Activated B cell treated with CpG ODN at 0.5 μM for 24 hours (primary cell): ENCODE data around the gene PHC1. TPM values are rescaled to one million over a fixed set of nuclear protein-coding genes. Genes with fewer than 3 reads are reported as not detected.
A peak's percentile ranks its signal among the peaks of the same experiment; 100 is the strongest.
"Not testable (repeated sequence)": the region's sequence is repeated elsewhere in the genome, so short reads cannot be mapped to it uniquely, and the experiment has no call there.

Experiments
- ATAC-seq: fragments of 200-7000 bp; cut with Tn5 transposase; one replicate; pipeline ENCODE4 v1.10.0; 2021; ENCODE audit warnings: low read depth, mild to moderate bottlenecking, moderate library complexity
- CTCF ChIA-PET: fragments of 350-600 bp; sonication (Branson Sonifier 250); formaldehyde crosslinking; loops from one replicate; lab custom pipeline; 2021; ENCODE audit warnings: antibody characterized with exemption; lab: Charles Lee
- POLR2A ChIA-PET: fragments of 350-600 bp; sonication (Branson Sonifier 250); formaldehyde crosslinking; loops from one replicate; lab custom pipeline; 2021; ENCODE audit warnings: antibody characterized with exemption; lab: Charles Lee
- DNase-seq: peaks from one replicate; pipeline ENCODE4 v3.0.0; 2022
- H3K27ac Mint-ChIP-seq: one replicate; pipeline ENCODE4 v1.8.0; 2020; ENCODE audit warnings: mixed read lengths
- H3K27me3 Mint-ChIP-seq: one replicate; pipeline ENCODE4 v1.8.0; 2021; ENCODE audit warnings: mixed read lengths
- H3K36me3 Mint-ChIP-seq: one replicate; pipeline ENCODE4 v1.8.0; 2021; ENCODE audit warnings: low read depth, mixed read lengths
- H3K4me1 Mint-ChIP-seq: one replicate; pipeline ENCODE4 v1.8.0; 2021; ENCODE audit warnings: mixed read lengths
- H3K4me3 Mint-ChIP-seq: one replicate; pipeline ENCODE4 v1.8.0; 2020; ENCODE audit warnings: mild to moderate bottlenecking, mixed read lengths
- H3K9me3 Mint-ChIP-seq: one replicate; pipeline ENCODE4 v1.8.0; 2020; ENCODE audit warnings: mixed read lengths
- CTCF ChIP-seq: fragments of 200-600 bp; IDR thresholded peaks from one replicate; pipeline ENCODE4 v1.8.0; 2022; ENCODE audit warnings: antibody characterized with exemption, mild to moderate bottlenecking
- intact Hi-C: fragments of 100-400 bp; cut with micrococcal nuclease; formaldehyde crosslinking; loops from one replicate; pipeline ENCODE4 v1.15.1; 2024
- total RNA-seq: library from RNA; stranded (reverse); gene quantifications from 2 replicates; pipeline ENCODE4 v1.2.3, GENCODE V29; 2022

Gene PHC1
- total RNA-seq, result 45.8 and 46.0 TPM in 2 replicates

DNA sequence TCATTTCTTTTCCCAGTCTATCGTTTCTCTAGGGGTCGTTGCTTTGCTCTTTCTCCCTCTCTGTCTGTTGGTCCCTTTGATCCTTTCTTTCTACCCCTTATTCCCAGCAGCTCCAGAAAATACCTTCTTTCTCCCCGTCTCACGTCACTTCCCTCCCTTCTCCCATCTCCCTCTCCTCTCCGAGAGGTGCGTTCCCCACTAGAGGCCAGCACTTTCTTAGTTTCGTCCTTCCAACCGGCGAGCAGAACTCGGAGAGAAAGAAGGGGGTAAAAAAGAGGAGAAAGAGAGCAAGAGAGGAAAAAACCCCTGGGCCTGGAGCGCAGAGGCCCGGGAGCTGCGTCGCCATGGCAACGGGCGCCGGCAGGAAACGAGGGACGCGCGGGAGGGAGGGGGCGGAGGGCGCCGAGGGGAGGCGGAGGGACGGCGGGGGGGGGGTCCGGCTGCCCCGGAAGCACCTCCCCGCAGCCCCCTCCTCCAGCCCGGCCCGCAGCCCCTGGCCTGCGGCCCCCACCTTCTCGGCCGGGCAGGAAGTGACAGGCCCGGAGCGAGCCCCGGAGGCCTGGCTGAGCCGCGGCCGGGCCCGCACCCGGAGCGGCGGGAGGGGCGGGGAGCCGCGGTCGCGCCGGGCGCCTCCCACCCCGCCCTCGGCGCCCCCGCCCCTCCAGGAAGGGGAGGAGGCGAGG lies at the start of gene PHC1:
Gene PHC1 (plus strand): TSS at position 477 of the 683 bp plus-strand sequence. CDS start 3,169 bp downstream, outside the sequence.
- intact Hi-C loops, result loop anchor here (1.0 to 2.0 kb wide), 2 partner anchors 35 to 671 kb away; partner anchors contain the start of gene M6PR
- not testable (repeated sequence) for H3K36me3 Mint-ChIP-seq, H3K9me3 Mint-ChIP-seq, H3K27me3 Mint-ChIP-seq
- Mint-ChIP-seq H3K4me1 (peaks cover 25% of the 10 kb centered on the region), H3K27ac (peak within 1 kb of the TSS; percentile 91), H3K4me3 (peak within 1 kb of the TSS; percentile 89)
- CTCF ChIA-PET, result interaction anchor here (0.8 to 1.6 kb wide), 3 partner anchors 35 to 125 kb away, joined by 3 read pairs; partner anchors contain the start of gene M6PR
- ATAC-seq, result peak; percentile 73
- DNase-seq, result peak; percentile 75
- POLR2A ChIA-PET, result interaction anchor here (1.0 to 1.3 kb wide), 2 partner anchors 35 to 217 kb away, joined by 3 to 8 read pairs; partner anchors contain the start of genes M6PR and RIMKLB

GRCh38 chr12:8866429-8866828 lies 47.9 kb upstream of the PHC1 start:
- ChIA-PET CTCF (no interaction called here), POLR2A (no interaction called here)
- Mint-ChIP-seq H3K27ac (no peak overlapping the region), H3K27me3 (peaks cover 3% of the 10 kb centered on the region), H3K4me3 (no peak overlapping the region), H3K9me3 (no peaks in the 10 kb centered on the region), H3K4me1 (no peaks in the 10 kb centered on the region), H3K36me3 (no peaks in the 10 kb centered on the region)
- TF ChIP-seq CTCF, result no peak
- intact Hi-C loops, result no loop called here
- DNase-seq, result no peak
- no peak for ATAC-seq

- H3K27me3 Mint-ChIP-seq, result peaks cover 3% of the 10 kb centered on the region
- DNase-seq, result no peak
- CTCF ChIA-PET, result no interaction called here
- no peaks in the 10 kb centered on the region for H3K9me3 Mint-ChIP-seq
- intact Hi-C loops, result no loop called here
- no peak for TF ChIP-seq CTCF
- H3K4me1 Mint-ChIP-seq, result no peaks in the 10 kb centered on the region
- no peak overlapping the region for H3K27ac Mint-ChIP-seq
- H3K4me3 Mint-ChIP-seq, result no peak overlapping the region
- H3K36me3 Mint-ChIP-seq, result no peaks in the 10 kb centered on the region
- ATAC-seq, result no peak
- POLR2A ChIA-PET, result no interaction called here
Measured at GRCh38 chr12:8867009-8867408, 47.3 kb upstream of the PHC1 start.

DNA sequence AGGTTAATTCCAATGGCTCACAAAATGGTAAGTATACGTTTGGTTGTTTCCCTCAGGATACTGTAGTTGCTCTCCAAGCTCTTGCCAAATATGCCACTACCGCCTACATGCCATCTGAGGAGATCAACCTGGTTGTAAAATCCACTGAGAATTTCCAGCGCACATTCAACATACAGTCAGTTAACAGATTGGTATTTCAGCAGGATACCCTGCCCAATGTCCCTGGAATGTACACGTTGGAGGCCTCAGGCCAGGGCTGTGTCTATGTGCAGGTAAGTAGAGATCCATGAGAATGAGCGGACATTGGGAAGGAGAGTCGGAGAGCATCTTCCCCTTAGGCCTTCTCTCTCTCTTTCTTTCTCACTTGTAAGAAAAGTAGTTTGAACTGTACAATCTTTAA lies 46.5 kb upstream of the PHC1 start:
- TF ChIP-seq CTCF, result no peak
- Mint-ChIP-seq H3K9me3 (no peaks in the 10 kb centered on the region), H3K4me1 (no peaks in the 10 kb centered on the region), H3K27me3 (peaks cover 3% of the 10 kb centered on the region), H3K4me3 (no peak overlapping the region), H3K27ac (no peak overlapping the region), H3K36me3 (no peaks in the 10 kb centered on the region)
- ChIA-PET POLR2A (no interaction called here), CTCF (interaction anchor here (2.3 kb wide), 1 partner anchor 8 kb away, joined by 12 read pairs; no protein-coding TSS in a partner anchor)
- ATAC-seq, result no peak
- intact Hi-C loops, result no loop called here
- DNase-seq, result no peak

DNA sequence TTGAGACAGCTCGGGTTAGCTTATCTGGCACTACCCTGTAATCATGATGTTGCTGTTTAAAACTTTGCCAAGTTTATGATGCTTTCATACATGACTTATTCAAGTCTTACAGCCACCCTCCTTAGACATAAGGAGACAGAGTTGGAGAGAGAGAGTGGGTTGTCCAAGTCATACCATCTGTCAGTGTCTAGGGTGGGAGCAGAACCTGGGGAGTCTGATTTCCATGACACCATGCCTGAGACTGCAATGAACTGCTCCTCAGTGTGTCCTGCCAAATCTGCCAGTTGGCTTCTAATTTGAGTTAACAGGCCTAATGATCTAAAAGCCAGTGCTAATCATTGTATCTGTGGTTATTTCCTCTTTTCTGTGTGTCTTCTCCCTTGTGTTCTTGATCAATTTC lies 43.7 kb upstream of the PHC1 start:
- Mint-ChIP-seq H3K9me3 (no peaks in the 10 kb centered on the region), H3K36me3 (no peaks in the 10 kb centered on the region), H3K27me3 (no peaks in the 10 kb centered on the region), H3K4me3 (no peak overlapping the region), H3K27ac (no peak overlapping the region), H3K4me1 (no peaks in the 10 kb centered on the region)
- TF ChIP-seq CTCF, result no peak
- ATAC-seq (no peak), DNase-seq (no peak)
- ChIA-PET CTCF (no interaction called here), POLR2A (no interaction called here)
- intact Hi-C loops, result no loop called here
